ENCODE data around the gene PIK3C2A.
A peak's percentile ranks its signal among the peaks of the same experiment; 100 is the strongest.

PIK3C2A gene

DNA sequence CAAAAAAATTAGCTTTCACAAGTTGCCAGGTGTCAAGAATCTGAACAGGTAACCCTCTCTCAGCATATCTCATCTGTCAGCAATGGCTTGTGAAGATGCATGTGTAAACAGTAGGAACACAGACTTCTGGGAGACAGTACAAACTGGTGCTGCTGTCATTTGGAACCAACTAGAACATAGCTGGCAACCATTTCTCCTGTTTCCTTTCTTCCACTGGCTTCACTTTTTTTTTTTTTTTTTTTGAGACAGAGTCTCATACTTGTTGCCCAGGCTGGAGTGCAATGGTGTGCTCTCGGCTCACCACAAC, 2.1 kb upstream of the PIK3C2A start:
- DNase-seq: no peak

DNA sequence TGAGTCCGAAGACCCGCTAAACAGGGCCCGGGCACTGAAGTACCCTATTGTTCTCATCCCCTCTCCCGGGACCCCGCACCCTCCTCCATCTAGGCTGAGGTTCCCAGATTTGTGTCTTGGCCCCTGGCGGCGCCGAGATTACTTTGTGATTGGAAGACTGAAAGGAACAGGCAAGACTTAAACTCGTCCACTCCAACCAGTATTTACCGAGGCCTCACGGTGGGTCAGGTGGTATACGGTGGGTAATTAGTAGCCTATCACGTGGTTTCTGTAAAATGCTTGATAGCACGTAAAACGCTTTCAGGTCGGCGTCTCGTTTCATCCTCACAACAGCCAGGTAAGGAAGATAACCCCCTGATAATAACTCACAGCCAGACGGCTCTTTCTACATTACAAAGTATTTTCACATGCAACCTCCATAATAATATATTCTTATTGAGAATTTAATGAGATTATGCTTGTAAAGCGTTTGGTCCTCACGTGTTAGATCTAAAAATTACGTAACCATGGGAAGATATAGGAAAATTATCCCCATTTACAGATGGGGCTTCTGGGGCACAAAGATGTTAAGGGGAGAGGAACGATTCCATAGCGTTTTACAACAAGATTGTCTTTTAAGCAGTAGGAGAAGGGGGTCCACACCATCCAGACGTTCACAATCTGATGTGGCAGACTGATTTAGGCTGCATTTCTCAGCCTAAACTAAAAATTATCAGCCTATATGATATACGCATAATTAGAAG, 642 bp upstream of the PIK3C2A start:
- DNase-seq: peak in 1 of 2 donors; percentile 41

DNA sequence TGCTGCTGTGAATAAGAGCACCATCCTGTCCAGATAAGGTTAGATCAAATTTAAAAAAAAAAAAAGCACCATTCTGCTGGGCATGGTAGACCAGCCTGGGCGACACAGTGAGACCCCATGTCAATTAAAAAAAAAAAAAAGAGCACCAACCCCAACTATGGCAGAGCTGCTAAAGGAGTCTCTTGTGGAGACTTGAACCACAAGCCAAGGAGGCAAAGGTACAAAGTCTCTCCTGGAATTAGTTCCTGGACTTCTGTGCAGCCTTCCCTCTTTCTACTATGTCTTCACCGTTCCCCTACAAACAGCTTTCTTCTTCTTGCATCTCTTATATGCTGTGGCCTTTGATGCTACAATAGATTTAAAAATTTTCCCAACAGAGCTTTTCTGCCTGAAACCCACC, 1.3 kb downstream of the PIK3C2A start:
- DNase-seq: no peak

DNA sequence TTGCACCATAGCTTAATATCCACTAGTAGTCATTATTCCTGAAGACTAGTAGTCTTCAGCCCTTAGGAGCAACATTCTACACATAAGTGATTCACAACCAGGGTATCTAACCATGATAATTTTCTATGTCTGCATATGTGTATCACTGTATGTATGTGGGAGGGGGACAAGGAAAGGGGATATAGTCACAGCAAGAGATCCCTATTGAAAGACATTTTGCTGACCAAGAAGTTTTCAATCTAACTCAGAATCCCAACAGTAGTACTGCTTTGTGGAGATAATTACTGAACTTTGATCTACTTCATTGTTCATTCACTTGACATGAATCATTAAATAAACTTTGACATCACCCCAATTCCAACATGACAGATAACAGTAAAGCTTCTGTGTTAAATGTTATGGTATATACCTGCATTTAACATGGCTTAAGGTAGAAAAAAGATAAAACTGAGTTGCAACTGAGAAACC, 10.3 kb downstream of the PIK3C2A start:
- no peak for DNase-seq

DNA sequence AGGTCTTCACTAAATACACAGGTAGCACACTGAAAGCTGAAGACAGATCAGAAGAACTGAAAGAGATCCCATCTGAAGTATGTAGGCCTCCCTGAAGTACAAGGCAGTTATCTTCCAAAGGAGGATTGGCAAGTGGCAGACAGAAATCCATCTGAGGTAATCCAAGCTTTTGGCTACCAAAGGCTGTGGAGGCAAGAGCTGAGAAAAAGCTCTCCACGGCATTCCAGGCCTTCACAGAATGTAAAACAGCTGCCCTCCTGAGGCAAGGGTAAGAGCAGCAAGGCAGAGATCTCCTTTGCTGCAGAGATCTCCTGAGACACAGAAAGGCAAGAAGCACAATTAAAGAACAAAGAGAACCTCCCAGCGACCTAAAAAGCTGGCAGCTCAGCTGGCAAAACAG, 19.1 kb downstream of the PIK3C2A start:
- no peak for DNase-seq

DNA sequence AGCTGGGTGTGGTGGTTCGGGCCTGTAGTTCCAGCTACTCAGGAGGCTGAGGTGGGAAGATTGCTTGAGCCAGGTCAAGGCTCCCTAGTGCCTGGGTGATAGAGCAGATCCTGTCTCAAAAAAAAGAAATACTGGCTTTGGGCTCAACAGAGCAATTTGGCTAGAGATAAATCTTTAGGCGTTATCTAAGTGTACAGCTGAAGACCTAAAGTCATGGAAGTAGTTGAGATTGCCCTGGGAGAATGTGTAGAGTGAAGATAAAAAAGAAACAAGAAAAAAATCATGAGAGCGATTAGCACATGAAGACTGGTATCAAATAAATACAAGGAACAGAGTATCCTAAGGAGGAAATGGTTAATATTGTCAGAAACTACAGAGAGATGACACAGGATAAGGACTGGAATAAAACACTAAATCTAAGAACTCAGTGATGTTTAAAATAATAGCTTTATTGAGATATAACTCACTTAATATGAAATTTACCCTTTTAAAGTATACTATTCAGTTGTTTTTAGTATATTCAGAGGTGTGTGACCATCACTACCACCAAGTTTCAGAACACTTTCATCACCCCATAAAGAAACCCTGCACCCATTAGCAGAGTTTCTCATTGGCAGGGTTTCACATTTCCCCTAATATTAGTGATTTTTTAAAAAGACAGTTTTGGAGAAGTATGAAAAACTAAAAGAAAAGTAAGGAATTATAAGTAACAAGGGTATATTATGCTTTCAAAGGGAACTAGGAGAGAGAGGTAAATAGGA, 20.7 kb downstream of the PIK3C2A start:
- no peak for DNase-seq

DNA sequence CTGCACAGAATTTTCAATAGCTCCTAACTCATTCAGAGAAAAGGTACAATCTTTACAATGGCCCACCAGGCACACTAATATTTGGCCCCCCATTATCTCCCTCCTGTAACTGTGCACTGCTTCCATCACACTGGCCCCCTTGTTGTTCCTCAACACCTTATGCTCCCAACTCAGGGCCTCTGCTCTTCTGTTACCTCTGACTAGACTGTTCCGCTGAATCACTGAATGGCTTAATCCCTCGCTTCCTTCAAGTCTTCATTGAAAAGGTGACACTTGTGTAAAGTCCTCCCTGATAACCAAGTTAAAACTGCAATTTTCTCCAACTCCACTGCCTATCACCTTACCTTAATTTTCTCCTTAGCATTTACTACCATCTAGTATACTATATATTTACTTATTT, 21.8 kb downstream of the PIK3C2A start:
- DNase-seq: no peak

DNA sequence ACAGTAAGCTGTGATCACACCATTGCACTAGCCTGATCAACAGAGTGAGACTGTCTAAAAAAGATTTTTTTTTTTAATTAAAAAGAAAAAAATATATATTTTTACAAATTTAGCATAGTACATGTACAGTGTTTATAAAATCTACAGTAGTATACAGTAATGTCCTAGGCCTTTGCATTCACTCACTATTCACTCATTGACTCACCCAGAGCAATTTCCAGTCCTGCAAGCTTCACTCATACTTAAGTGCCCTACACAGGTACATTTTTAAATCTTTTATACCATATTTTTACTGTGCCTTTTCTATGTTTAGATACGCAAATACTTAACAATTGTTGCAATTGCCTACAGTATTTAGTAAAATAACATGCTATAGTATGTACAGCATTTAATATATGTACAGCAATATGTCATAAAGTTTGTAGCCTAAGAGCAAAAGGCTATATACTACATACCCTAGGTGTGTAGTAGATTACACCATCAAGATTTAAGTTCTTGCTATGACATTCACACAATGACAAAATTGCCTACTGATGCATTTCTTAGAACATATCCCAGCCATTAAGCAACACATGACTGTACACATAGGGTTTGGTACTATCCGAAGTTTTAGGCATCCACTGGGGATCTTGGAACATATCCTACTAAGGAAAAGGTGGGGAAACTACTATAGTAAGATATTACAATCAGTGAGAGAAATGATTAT, 22.8 kb downstream of the PIK3C2A start:
- DNase-seq: no peak

DNA sequence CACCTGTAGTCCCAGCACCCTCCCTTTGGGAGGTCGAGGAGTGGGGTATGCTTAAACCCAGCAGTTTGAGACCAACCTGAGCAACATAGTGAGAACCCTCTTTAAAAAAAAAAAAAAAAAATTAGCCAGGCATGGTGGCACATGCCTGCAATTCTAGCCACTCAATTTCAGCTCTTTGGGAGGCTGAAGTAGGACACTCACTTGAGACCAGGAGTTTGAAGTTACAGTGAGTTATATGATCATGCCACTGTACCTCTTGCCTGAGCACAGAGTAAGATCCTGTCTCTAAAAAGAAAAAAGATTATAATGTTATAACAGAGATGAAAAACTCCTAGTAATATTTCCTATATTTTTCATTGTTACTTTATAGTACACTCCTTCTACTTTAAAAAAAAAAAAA, 23.9 kb downstream of the PIK3C2A start:
- DNase-seq: no peak

DNA sequence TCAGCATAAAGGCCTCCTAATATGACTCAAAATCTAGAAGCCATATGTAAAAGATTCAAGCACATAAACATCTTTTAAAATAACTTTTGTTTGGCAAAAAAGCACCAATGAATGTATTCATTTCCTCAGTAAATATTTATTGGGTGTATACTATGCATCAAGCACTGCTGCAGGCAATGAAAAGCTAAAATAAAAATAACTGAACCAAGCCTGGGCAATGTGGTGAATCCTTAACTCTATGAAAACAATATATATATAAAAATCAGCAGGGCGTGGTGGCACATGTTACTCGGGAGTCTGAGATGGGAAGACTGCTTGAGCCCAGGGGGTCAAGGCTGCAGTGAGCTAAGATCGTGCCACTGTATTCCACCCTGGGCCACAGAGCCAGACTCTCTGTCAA, 27.8 kb downstream of the PIK3C2A start:
- no peak for DNase-seq

DNA sequence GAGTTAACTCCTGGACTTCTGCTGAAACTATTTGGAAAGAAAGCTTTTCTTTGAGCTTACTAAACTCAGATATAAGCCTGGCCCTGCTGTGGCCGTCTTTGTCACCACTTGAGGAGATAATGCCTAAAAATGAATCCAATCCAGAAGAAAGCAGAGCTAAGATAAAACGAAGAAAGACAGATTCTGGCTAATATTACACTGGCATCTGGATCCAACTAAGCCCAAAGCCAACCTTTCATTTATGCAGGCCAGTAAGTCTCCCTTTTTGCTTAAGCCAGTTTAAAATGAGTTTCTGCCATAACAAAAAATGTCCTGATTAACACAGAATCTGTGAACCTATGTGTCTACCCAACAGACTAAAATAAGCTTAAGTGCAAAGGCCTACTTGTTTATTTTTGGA, 34.5 kb downstream of the PIK3C2A start:
- DNase-seq: no peak

DNA sequence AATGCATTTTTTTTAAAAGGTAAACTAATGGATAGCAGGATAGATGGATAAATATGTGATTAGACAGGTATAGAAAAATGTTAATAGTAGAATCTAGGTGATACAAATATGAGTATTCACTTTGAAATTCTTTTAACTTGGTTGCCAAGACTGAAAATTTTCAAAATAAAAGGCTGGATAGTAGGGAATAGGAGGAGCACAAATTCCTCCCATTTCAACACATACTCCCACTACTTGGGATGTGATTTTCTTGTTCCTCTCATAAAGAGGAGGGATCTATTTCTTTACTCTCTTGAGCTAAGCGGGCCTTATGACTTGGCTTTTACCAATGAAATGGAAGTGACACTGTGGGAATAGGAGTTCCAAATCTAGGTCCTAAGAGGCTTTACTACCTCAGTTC, 35.9 kb downstream of the PIK3C2A start:
- DNase-seq: no peak

DNA sequence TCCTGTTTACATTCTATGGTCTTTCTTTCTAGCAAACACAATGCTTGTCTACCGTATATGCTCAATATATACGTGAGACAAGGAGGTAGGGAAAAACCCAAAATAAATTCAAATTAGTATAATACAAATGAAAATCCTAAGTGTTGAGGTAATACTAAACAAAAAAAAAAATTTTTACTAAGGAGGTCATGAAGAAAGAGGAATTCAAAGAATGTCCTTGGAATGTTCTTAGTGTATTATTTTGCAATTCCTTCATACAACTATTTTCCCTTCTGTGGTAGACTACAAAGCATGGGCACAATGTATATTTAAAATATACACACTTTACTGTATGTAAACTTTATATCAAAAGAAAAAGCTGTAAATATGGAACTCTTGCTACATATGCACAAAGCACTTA, 36.4 kb downstream of the PIK3C2A start:
- DNase-seq: no peak

DNA sequence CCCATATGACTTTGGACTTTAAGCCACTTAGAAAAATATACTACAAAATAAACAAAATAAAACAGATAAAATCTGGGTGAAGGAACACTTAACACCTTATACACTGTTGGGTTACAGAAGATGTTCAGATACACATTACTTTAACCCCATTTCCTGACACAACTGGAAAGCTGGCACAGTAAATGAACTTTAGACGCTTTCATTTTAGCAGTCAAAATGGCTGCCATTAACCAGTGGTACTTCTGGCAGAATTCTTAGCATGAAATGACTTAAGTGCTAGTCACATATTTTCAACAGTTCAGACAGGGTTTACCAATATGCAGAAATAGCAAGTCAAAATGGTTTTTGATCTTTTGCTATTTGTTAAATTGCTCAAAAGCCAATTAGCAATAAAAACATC, 37.9 kb downstream of the PIK3C2A start:
- no peak for DNase-seq

DNA sequence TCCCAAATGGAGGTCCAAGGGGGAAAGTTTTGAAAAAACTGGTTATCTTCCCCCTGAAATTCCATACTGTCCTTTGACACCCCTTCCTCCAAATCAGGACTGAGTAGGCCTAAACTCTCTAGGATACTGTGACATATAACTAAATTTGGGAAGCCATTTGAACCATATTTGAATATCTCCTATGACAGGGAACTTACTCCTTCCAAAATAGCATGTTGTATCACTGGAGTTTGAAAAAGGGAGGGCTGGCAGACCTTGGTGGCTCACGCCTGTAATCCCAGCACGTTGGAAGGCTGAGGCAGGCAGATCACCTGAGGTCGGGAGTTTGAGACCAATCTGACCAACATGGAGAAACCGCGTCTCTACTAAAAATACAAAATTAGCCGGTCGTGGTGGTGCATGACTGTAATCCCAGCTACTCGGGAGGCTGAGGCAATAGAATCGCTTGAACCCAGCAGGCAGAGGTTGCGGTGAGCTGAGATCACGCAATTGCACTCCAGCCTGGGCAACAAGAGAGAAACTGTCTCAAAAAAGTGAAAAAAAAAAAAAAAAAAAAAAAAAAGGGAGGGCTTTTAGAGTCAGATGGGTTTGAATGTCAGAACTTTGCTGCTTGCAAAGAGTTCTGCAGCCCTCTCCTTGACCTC, 42.4 kb downstream of the PIK3C2A start:
- no peak for DNase-seq

DNA sequence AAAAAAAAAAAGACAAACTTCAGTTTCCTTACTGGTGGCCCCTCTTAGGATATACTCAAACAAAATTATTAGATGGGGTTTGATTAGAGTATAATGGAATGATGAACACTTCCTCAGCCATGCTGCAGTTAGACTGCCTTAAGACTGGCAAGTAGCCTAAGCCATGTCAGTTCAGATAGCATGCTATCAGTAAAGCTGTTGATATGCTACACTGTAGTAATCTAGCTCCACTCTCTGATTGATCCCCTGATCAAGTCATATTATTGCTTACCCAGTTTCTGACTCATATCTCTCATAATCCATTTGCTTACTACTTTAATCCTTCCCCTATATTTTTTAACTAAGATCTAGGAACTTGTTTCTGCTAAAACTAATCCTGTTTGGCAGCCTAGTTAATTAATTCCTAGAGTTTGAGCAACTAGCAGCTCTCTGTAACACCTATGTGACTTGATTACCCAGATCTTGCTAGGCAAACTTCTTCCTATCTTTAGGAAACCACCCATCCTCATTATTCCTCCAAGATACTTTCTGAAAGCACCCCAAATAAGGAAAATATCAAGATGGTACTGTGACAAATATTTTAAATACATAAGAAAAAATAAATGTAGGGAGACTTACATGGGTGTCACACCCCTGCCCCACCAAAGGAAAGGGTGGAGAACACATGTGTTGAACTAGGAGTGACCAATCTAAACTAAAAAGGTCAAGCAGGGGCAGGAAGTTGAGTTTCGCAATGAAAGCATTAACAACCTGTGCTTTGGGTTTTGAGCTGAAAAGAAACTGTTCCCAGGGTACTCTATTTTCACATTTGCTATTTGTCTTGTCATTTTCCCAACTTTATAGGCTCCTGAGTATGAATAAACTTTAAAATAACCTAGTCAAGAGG, 43.2 kb downstream of the PIK3C2A start:
- no peak for DNase-seq

DNA sequence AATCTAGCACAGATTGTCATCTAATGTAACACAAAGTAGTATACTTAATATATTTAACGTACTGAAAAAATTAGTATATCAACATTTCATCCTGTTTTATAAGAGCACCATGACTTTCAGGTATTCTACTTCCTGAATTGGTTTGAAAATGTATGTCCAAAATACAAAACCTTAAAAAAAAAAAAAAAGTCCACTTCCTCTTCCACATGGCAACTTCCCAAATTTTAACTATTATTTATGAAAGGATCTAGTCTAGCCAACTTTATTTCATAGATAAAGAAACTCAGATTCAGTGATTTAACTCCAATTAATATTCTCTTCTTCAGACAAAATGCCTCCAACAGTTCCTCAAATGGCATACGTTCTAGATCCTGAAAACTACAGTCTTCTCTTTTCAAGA, 44.0 kb downstream of the PIK3C2A start:
- no peak for DNase-seq

DNA sequence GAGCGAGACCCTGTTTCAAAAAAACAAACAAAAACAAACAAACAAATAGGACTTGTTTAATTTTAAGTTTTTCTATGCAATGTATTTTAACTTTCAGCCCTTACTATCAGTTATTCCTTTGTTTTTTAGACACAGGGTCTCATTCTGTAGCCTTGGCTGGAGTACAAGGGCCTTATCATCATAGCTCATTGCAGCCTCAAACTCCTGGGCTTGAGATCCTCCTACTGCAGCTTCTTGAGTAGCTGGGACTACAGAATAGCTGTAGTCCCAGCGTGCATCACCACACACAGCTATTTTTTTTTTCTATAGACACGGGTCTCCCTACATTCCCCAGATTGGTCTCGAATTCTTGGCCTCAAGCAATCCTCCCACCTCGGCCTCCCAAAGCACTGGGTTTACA, 44.5 kb downstream of the PIK3C2A start:
- DNase-seq: no peak

DNA sequence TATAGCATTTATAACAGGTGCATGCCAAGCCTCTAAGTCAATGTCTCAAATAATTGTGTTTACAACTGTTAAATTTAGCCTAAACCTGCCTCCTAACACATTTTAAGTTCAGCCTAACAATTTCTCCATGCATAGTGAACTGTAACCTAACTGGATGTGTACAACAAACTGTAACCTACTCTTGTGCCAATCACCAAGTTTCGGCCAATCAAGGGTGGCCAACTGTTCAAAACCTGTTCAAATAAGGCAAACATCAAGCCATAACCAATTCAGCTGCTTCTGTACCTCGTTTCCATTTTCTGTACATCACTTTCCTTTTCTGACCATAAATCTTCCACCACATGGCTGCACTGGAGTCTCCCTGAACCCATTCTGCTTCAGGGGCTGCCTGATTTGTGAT, 45.4 kb downstream of the PIK3C2A start:
- no peak for DNase-seq

DNA sequence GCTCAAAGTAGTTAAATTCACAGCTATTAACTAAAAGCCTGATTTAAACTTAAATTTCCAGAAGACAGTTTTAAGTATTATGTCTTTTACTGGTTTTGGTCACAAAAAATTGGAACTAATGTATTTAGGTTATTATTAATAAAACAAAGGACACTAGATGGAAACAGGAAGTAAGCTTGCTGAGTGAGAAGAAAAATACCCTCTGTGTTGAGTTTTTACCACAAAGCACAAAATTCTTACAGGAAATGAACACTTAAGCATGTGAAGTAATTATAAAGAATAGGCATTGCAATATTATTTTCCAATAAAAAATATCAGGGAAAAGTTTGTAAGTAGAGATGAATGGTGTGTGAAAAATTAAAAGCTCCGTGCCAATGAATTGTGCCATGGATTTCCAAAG, 46.3 kb downstream of the PIK3C2A start:
- no peak for DNase-seq

DNA sequence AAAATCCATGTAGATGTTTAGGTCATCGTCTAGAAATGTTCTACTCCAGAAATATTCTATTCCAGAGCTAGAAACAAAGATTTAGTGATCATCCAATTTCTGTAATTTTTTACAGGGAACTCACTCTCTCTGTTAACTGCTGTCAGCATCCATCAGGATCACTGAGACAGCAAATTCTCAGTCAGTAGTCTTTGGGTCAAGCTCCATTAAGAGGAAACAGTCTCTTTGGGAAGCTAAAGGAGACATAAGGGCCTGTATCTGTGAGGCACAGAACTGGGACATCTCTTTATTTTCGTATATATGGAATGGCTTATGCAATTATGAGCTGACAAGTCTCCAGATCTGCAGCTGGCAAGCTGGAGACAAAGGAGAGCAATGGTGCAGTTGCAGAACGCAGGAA, 48.3 kb downstream of the PIK3C2A start:
- DNase-seq: no peak

Measured in stimulated activated CD4-positive, alpha-beta T cell treated with anti-CD3 and anti-CD28 coated beads, Interleukin-2, amount 100 ng/mL, for 24 hours (primary cell).